Measurements from ENCODE around the gene ZNF384.

- TF ChIP-seq CTCF (IDR thresholded peaks at IDR 0.05) (no peak), POLR2A (IDR thresholded peaks at IDR 0.05) (no peak)
Observed at GRCh38 chr12:6653342-6653741, 35.8 kb downstream of the ZNF384 start.

Data from ovary (tissue), 3 donors.